Caco-2 (cell line): ENCODE results near the gene RIN3. TPM values are rescaled to one million over a fixed set of nuclear protein-coding genes. Genes with fewer than 3 reads are reported as not detected.

Experiments used
- BruUV-seq: library from RNA; stranded (reverse); fragments of 400-500 nt; replicated peaks from 2 replicates; lab custom pipeline; 2021; lab: Mats Ljungman, UMichigan
- CTCF ChIA-PET: fragments of 300-600 bp; sonication (Branson Sonifier 250); formaldehyde crosslinking; loops from one replicate; lab custom pipeline; 2022; ENCODE audit warnings: antibody characterized with exemption; lab: Charles Lee
- POLR2A ChIA-PET: fragments of 300-600 bp; sonication (Branson Sonifier 250); formaldehyde crosslinking; loops from one replicate; lab custom pipeline; 2022; ENCODE audit warnings: antibody characterized with exemption; lab: Charles Lee
- DNase-seq, 2 experiments: peaks; one replicate each; pipeline versions ENCODE4 v3.0.0 to v3.0.0-alpha.2; 2020 to 2022
- H3K27me3 ChIP-seq: replicated peaks from 2 replicates; pipeline ENCODE4 v1.6.0; 2011; ENCODE audit warnings: low read length; ENCODE audit not compliant: control insufficient read depth, insufficient read depth
- H3K36me3 ChIP-seq: 2 replicates; pipeline ENCODE4 v1.5.1; 2011; ENCODE audit warnings: low read length; ENCODE audit not compliant: control insufficient read depth, insufficient read depth
- H3K4me1 ChIP-seq: fragments of 250-450 bp; sonication (Bioruptor Pico); 2 replicates; pipeline ENCODE4 v1.5.1; 2020; ENCODE audit warnings: mild to moderate bottlenecking
- H3K4me3 ChIP-seq: 2 replicates; pipeline ENCODE4 v1.5.1; 2011; ENCODE audit warnings: low read depth, mild to moderate bottlenecking, control low read depth, low read length
- H3K9me3 ChIP-seq: fragments of 250-450 bp; sonication (Bioruptor Pico); 2 replicates; pipeline ENCODE4 v1.5.1; 2020; ENCODE audit warnings: mild to moderate bottlenecking, moderate library complexity
- H3K27ac Mint-ChIP-seq: one replicate; pipeline ENCODE4 v1.8.0; 2022; ENCODE audit warnings: mixed read lengths; ENCODE audit not compliant: unreplicated experiment
- H3K27me3 Mint-ChIP-seq: one replicate; pipeline ENCODE4 v1.8.0; 2022; ENCODE audit warnings: mixed read lengths; ENCODE audit not compliant: insufficient read depth, unreplicated experiment
- H3K36me3 Mint-ChIP-seq: one replicate; pipeline ENCODE4 v1.8.0; 2022; ENCODE audit warnings: mild to moderate bottlenecking, mixed read lengths; ENCODE audit not compliant: insufficient read depth, unreplicated experiment
- H3K4me1 Mint-ChIP-seq: one replicate; pipeline ENCODE4 v1.8.0; 2022; ENCODE audit warnings: low read depth, mixed read lengths; ENCODE audit not compliant: unreplicated experiment
- H3K4me3 Mint-ChIP-seq: one replicate; pipeline ENCODE4 v1.8.0; 2022; ENCODE audit warnings: mild to moderate bottlenecking, moderate library complexity, mixed read lengths; ENCODE audit not compliant: unreplicated experiment
- H3K9me3 Mint-ChIP-seq: one replicate; pipeline ENCODE4 v1.8.0; 2022; ENCODE audit warnings: mixed read lengths; ENCODE audit not compliant: unreplicated experiment
- CTCF ChIP-seq, 2 experiments: fragments of 200-600 bp in 1 of 2; IDR thresholded peaks; 1 replicate in 1 of 2; 2 replicates in 1 of 2; pipeline versions ENCODE4 v1.5.1 to v1.8.0; 2011 to 2022; ENCODE audit warnings: antibody characterized with exemption in 1 of 2, control low read depth in 1 of 2, inconsistent platforms in 1 of 2, low read depth in 1 of 2, low read length in 1 of 2, mild to moderate bottlenecking in 1 of 2, moderate library complexity in 1 of 2; ENCODE audit not compliant: insufficient read depth in 1 of 2, severe bottlenecking in 1 of 2, unreplicated experiment in 1 of 2
- intact Hi-C: fragments of 100-400 bp; cut with micrococcal nuclease; formaldehyde crosslinking; loops from one replicate; pipeline ENCODE4 v1.10.0; 2022; ENCODE audit not compliant: unreplicated experiment
- total RNA-seq: library from RNA; stranded (reverse); gene quantifications from 2 replicates; pipeline ENCODE4 v1.2.3, GENCODE V29; 2022

Gene RIN3
- total RNA-seq, 1 experiment from 2014 or later, result 20.7 TPM

DNA sequence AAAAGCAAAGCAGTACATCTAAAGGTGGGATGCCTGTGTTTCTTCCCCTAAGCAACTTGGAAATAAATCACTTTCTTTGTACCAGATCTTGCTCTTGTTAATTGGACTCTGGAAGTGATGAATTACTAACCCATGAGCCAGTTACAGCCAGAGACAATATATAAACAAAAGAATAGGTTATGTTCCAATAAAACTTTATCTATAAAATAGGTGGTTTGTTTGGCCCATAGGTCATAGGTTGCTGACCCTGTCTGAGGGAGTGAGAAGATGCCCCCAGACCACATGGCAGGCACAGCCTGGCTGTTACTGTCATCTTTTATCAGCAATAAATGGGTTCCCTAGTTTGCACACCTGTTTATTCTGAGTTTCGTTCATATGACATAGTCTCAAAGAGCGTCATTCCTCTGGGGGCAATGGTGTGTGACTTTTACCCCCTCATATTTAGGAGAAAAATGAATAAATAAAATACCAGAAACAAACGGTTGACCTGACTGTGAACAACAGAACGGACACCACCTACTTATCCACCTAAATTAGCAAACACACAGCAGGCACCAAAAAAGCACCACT is 224.1 kb downstream of the RIN3 start:
- Histone ChIP-seq H3K4me3 (no peak overlapping the region), H3K27me3 (no peaks in the 10 kb centered on the region), H3K36me3 (no peaks in the 10 kb centered on the region), H3K9me3 (no peaks in the 10 kb centered on the region), H3K4me1 (peaks cover 4% of the 10 kb centered on the region; the same call in 1 of the 2 replicates)
- Mint-ChIP-seq H3K27me3 (no peaks in the 10 kb centered on the region), H3K36me3 (peaks cover 6% of the 10 kb centered on the region), H3K9me3 (no peaks in the 10 kb centered on the region), H3K4me1 (peaks cover 15% of the 10 kb centered on the region), H3K4me3 (no peak overlapping the region), H3K27ac (no peak overlapping the region)
- POLR2A ChIA-PET, result no interaction called here
- no TSS peak for BruUV-seq
- no peak for TF ChIP-seq CTCF (IDR thresholded peaks at IDR 0.05; ENCODE audit: insufficient read depth in 1 of 2, low read depth in 1 of 2, low read length in 1 of 2, severe bottlenecking in 1 of 2, unreplicated experiment in 1 of 2)
- intact Hi-C loops, result no loop called here
- CTCF ChIA-PET, result no interaction called here
- no peak for DNase-seq

Other genes starting within 250 kb of the RIN3 start
- gene SLC24A4, start 190.6 kb upstream of the RIN3 start, total RNA-seq, result not detected in 2 replicates
- gene LGMN, start 234.8 kb downstream of the RIN3 start, total RNA-seq, result 84.2 and 94.2 TPM in 2 replicates